ENCODE data around the gene IGFBP4.
"Not testable (repeated sequence)": the region's sequence is repeated elsewhere in the genome, so short reads cannot be mapped to it uniquely, and the experiment has no call there.

IGFBP4 gene

GRCh38 chr17:40443196-40443987 is at the start of gene IGFBP4:
Gene IGFBP4, plus strand, starts transcription at chr17:40443450. Its CDS starts 286 bp downstream, at chr17:40443736.
- peak; percentile 30 for DNase-seq (ENCODE audit: low spot score)

- no peak for DNase-seq (ENCODE audit: low spot score)
These were observed 44.1 kb upstream of the IGFBP4 start for GRCh38 chr17:40399185-40399584.

- no peak for DNase-seq (ENCODE audit: low spot score)
These were observed 40.6 kb upstream of the IGFBP4 start for GRCh38 chr17:40402668-40403067.

DNA sequence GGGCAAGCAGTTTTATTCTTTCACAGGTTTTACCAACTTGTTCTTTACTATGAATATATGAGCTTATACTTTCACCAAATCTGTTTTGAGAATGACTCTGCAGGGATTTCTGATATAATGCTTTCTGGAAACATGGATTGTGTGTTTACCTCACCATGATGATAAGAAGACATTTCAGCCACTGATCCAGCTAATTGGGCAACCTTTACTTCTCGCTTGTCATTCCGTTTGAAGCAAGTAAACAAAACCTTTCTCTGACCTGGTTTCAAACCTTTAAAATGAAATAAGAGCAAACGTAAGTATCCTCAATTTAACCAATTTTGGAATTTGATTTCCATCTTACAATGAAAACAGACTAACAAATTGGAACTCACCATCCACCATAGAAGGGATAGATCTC is 39.2 kb upstream of the IGFBP4 start:
- no peak for DNase-seq (ENCODE audit: low spot score)

- no peak for DNase-seq (ENCODE audit: low spot score)
These were observed 35.8 kb upstream of the IGFBP4 start for GRCh38 chr17:40407460-40407859.

DNA sequence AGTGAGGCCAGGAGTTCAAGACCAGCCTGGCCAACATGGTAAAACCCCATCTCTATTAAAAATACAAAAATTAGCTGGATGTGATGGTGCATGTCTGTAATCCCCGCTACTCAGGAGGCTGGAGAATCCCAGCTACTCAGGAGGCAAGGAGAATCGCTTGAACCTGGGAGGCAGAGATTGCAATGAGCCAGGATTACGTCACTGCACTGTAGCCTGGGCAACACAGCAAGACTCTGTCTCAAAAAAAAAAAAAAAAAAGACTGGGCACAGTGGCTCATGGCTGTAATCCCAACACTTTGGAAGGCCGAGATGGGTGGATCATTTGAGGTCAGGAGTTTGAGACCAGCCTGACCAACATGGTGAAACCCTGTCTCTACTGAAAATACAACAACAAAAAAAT is 33.7 kb upstream of the IGFBP4 start:
- not testable (repeated sequence) for DNase-seq (ENCODE audit: low spot score)

GRCh38 chr17:40410082-40410481 is 33.2 kb upstream of the IGFBP4 start:
- no peak for DNase-seq (ENCODE audit: low spot score)

- DNase-seq (ENCODE audit: low spot score): no peak
These were observed 31.4 kb upstream of the IGFBP4 start for GRCh38 chr17:40411821-40412220.

- no peak for DNase-seq (ENCODE audit: low spot score)
These were observed 30.4 kb upstream of the IGFBP4 start for GRCh38 chr17:40412880-40413279.

DNA sequence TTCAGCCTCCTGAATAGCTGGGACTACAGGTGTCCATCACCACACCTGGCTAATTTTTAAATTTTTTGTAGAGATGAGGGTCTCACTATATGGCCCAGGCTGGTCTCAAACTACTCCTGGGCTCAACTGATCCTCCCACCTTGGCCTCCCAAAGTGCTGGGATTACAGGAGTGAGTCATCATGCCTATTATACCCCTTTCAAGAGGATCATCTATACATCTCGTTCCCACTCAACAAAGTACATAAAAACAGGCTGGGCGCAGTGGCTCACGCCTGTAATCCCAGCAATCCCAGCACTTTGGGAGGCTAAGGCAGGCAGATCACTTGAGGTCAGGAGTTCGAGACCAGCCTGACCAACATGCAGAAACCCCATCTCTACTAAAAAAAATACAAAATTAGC is 28.9 kb upstream of the IGFBP4 start:
- DNase-seq (ENCODE audit: low spot score): not testable (repeated sequence)

- DNase-seq (ENCODE audit: low spot score): no peak
These were observed 27.9 kb upstream of the IGFBP4 start for GRCh38 chr17:40415390-40415789.

GRCh38 chr17:40416671-40417070 is 26.6 kb upstream of the IGFBP4 start:
- no peak for DNase-seq (ENCODE audit: low spot score)

DNA sequence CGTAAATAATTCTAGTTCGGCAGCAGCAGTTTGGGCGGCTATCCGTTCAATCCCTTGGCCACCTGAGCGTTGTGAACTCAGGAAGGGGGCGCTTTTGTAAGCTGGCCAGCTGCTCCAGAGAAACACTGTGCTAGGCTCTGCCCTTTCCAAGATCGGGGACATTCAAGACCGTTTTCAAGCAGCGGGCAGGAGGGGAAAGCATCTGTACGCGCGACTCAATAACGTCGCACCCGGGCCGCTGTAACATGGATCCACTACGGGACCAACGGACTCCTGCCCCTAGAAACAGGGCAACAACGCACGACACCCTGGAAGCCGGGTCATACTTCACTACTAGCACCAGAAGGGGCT is 26.0 kb upstream of the IGFBP4 start:
- no peak for DNase-seq (ENCODE audit: low spot score)

GRCh38 chr17:40417609-40418427 is 25.4 kb upstream of the IGFBP4 start, which contains the start of gene TOP2A:
Gene TOP2A, minus strand, starts transcription at chr17:40417896. Its CDS starts 105 bp downstream, at chr17:40417791.
- DNase-seq (ENCODE audit: low spot score): peak; percentile 99

DNA sequence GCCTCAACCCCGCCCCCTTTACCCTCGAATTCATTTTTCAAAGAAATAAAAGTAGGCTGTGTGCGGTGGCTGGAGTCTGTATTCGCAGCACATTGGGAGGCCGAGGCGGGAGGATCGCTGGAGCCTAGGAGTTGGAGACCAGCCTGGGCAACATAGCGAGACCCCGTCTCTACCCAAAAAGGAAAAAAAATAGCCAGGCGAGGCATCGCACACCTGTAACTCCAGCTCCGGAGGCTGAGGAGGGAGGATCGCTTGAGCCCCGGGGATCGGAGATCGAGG is 24.9 kb upstream of the IGFBP4 start:
- DNase-seq (ENCODE audit: low spot score): no peak

DNA sequence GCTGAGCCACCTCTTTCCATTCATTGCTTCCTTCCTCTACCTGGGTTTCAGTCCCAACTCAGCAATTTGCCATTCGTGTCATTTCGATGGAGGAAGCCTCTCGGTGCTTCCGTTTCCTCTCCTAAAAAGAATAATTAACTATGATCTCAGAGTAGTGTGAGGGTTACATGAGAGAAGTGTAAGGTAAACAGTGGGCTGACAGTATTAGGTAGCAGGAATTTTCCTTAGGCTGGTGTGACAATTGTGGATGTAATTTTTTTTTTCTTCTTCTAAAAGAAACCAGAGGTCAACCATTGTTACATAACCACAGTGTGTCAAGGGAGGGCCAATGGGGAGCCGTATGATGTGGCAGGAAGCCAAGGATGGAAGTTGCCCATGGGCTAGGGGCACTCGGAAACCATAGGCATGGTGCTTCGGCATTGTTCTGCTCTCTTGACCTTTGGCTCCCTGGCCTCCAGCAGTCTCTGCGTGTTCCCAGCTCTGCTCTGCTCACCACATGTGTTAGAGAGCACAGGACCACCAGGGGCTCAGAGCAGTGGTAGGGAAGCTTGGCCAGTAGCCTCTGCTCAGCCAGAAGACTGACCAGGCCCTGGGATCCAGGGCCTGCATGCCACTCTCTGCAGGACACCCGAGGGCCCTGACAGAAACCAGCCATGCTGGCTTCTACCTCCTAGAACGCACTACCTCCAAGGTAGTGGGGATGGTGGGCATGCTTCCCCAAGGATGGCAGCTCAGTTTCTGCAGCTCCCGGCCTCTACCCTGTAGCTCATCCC is 23.5 kb upstream of the IGFBP4 start:
- no peak for DNase-seq (ENCODE audit: low spot score)

GRCh38 chr17:40422990-40423633 is 20.1 kb upstream of the IGFBP4 start:
- DNase-seq (ENCODE audit: low spot score): no peak

- no peak for DNase-seq (ENCODE audit: low spot score)
These were observed 17.5 kb upstream of the IGFBP4 start for GRCh38 chr17:40425741-40426140.

DNA sequence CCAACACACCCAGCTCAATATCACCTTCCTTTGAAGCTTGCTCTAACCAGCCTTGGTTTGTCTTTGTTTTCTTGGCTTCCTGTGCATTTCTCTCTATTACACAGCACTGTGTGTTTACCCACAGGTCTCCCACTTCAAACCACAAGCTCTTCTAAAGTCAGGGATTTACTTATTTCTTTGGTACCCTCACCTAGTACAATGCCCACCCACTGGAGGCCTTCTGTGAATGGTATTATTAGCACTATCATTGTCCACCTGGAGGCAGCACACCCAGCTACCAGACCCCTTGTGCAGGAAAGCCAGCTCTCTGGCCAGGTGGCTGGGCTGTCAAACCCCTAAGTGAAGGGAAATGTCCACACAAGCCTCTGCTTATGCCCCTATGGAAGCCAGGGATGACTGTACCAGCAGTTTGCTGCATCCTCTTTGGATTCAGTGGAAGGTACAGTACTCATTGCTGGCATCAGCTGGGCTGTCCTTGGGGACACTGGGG is 16.2 kb upstream of the IGFBP4 start:
- no peak for DNase-seq (ENCODE audit: low spot score)

DNA sequence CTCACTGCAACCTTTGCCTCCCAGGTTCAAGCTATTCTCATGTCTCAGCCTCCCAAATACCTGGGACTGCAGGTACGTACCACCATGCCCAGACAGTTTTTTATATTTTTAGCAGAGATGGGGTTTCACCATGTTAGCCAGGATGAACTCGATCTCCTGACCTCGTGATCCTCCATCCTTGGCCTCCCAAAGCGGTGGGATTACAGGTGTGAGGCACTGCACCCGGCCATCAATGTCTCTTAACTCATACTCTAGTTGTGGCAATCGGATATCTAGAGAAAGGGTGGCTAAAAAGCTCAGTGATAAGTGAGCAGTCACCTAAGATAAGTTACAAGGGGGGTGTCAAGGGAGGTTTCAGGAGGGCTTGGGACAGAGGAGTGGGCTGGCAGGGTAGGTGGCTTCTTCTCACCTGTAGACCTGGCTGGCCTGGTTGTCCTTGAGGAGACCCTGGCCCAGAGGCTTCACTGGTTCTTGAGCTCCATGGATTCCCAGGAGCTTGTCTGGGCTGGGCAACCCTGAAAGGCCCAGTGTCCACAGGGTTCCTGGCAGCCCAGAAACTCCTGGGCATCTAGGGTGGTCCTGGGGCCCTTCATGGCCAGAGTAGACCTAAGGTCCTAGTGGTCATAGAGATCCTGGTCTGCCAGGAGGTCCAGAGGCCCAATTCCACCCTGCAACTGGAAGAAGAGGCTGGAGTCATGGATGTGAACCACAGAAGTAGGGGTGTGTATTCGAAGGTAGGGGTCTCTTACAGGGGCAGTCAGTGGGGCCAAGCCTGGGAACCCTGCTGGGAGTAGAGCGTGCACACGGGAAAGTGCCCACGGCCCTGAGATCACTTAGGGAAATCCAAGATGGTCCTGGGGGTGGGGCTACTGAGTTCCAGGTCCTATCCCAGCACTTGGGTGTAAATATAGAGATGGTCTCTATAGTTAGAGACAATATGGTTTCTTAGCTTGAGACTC is 12.7 kb upstream of the IGFBP4 start:
- no peak for DNase-seq (ENCODE audit: low spot score)

DNA sequence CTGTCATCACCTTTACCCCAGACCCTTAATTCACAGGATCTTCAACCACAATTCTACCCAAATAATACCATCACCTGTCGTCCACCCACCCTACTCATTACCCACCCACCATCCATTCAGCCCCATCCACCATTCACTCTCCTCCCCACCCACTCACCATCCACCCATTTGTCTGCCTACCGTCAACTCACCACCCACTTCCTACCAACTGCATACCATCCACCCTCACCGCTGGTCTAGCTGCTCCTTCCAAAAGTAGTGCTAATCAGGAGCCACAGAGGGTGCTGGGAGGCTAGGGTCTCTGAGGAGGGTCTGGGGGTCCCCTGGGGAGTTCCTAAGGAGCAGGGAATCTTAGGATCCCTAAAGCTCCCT is 12.0 kb upstream of the IGFBP4 start:
- no peak for DNase-seq (ENCODE audit: low spot score)
